GM19372 (cell line): Measurements from ENCODE around the gene RNF144A.

Experiments
- ATAC-seq: cut with Tn5 transposase; IDR thresholded peaks from one replicate; pipeline ENCODE4 v1.9.1; 2021; ENCODE audit warnings: mild to moderate bottlenecking, low read depth, moderate library complexity; ENCODE audit not compliant: unreplicated experiment

Gene RNF144A

GRCh38 chr2:7033136-7033960, 116.1 kb downstream of the RNF144A start:
- ATAC-seq, result no peak

DNA sequence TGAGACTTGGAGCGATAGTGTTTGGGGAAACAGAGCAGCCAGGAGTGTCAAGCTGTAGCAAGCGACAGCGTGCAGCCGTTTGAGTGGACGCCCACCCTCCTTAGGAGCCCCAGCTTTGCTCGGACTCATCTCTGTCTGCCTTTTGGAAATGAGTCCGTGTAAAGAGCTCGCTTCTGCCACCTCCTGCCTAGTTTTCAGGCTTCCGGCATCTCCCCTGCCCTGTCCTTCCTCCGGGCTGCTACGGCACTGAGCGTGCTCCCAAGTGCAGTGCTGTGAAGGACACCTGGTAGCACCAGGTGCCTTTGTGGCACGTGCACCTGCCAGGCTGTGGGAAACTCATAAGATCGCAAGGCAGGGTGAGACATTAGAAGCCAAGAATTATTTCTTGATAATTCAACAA, 117.1 kb downstream of the RNF144A start:
- ATAC-seq, result no peak

DNA sequence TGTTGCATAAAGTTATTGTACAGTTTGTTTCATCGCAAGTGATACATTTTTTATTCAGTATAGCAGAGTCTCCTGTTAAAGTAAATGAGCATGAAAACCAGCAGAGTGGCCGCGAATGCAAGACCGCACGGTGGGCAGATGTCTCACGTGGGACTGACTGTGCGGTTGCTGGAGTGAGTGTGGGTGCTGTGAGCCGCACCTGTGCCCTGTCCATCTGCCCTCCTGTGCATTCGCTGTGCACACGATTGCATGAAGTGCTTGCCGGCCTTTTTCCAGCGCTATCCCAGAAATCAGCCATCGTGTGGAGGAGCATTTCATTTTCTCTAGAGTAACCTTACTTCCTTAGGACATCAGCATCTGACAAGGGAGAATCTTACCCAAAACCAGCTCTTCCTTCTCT, 118.7 kb downstream of the RNF144A start:
- ATAC-seq, result no peak

DNA sequence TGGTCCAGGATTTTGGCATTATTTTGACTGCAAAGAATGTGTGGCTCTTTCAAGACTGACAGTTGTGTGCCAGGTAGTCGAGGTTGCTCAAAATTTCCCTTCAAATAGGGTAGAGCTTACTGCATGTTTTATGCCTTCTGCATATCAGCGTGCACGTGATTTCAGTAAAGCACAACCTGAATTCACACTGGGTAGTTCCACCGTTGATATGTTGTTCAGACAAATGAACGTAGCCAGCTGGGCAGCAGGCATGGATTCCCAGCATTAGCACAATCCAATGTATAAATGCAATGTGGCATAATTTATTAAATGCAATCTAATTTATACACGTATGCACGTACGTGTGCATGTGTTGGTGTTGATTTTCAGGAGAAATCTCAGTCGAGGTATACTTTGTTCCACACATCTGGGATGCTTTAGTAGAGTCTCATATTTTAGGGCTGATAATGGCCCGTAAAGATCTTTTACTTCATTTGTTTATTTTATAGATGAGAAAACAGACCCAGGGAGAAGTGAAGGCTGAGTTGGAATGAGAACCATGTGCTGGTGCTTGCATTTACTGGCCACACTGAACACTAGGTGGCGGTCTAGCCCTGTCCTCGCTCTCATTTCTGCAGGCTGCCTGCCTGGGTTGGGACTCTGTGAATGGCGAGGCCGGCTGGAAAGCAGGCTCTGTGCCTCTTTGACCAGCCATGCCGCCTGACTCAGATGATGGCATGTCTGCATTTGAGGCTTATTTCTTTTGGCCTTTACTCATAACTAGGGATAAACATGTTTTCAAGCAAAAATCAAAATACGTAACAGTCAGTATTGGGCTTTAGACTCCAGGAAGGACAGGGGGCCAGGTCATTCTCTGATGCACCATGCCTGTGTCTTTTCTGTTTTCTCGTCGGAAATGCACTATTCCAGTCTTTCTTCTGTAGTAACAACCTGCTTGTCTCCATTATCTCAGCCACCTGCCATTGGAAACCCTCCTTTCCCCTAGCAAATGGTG, 120.4 kb downstream of the RNF144A start:
- peak; percentile 97 for ATAC-seq

GRCh38 chr2:7040547-7040946, 123.3 kb downstream of the RNF144A start:
- ATAC-seq, result no peak

GRCh38 chr2:7041421-7041820, 124.2 kb downstream of the RNF144A start:
- ATAC-seq, result no peak

DNA sequence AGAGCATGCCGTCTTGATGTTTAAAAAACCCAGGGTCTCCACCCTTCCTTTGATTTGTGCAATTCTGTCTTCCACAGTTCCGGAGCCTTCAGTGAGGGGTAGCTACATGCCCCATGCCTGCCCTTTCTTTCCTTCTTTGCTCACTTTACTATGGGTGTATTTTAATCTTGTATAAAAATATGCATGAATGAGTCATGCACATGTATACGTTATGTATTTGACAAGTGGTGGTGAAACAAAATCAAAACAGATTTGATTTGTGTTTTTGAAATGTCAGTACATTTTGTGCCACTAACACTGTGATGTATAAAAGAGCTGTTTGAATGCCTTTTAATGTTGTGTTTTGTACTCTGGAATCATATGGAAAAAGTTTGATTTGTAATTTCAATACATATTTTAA, 126.5 kb downstream of the RNF144A start:
- ATAC-seq, result no peak

DNA sequence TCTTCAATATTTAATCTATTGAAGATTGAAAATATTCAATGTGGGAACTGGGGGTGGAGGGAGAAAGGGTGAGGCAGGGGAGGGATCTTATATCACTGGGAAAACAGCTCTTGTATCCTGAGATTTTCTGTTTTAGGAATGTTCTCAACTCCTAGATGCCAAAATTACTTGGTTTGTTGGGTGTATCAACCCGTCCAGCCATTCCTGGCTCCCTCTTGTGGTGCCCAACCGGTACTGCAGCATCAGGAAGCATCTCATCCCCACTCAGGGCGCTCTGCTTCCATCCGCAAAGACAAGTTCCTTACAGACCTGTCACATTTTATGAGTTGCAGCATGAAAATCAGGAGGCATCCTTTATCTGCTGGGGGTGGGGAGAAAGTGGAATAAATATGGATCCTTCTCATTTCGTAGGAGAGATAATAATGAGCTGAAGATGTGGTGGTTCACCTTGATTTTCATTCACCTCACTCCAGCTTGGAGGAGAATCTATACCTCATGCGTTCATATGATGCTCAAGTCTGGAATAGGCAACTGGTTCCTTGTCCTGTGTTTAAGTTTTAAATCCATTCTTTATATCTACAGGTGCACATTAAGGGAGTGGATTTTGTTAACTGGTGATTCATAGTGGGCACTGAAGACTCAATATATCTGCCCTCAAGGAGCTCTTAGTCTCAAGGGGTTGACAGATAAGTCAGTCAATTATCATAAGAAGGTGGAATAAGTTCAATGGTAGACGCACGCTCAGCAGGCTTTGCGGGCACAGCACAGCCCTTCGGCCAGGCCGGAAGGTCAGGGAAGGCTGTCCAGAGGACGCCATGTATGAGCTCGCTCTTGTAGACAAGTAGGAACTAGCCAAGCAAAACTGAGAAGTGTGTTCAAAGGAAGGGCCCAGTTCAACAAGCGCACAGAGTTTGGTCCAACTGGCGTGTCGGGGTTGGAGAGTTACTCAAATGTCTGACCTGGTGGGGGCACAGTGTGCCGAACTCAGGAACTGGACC, 127.3 kb downstream of the RNF144A start:
- ATAC-seq, result no peak

GRCh38 chr2:7045601-7046590, 128.7 kb downstream of the RNF144A start:
- ATAC-seq, result no peak

GRCh38 chr2:7047661-7048060, 130.4 kb downstream of the RNF144A start:
- no peak for ATAC-seq

DNA sequence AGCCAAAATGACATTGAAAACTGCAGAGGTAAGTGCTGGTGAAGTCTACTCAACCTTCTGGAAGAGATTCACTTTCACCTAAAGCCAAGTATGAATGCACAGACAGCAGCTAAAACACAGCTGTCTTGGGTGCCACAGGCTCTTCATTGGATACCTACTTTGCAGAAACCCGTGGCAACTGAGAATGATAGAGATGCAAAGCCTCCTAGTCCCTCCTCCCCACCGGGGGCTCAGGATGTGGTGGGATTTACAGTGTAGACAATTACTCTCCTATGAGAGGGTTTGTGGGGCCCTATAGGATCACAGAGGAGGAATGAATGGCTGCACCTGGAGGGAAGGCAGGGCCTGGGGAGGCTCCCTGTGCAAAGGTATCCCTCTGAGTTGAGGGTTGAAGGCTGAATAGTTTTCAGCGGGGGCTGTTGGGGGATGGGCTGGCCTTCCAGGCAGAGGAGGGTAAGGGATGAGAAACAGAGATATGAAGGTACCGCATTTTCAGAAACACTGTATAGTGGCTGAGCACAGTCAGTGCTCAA, 131.6 kb downstream of the RNF144A start:
- no peak for ATAC-seq

- no peak for ATAC-seq
Observed at GRCh38 chr2:7052404-7052803, 135.2 kb downstream of the RNF144A start.

- ATAC-seq, result no peak
Observed at GRCh38 chr2:7053650-7054265, 136.5 kb downstream of the RNF144A start.

DNA sequence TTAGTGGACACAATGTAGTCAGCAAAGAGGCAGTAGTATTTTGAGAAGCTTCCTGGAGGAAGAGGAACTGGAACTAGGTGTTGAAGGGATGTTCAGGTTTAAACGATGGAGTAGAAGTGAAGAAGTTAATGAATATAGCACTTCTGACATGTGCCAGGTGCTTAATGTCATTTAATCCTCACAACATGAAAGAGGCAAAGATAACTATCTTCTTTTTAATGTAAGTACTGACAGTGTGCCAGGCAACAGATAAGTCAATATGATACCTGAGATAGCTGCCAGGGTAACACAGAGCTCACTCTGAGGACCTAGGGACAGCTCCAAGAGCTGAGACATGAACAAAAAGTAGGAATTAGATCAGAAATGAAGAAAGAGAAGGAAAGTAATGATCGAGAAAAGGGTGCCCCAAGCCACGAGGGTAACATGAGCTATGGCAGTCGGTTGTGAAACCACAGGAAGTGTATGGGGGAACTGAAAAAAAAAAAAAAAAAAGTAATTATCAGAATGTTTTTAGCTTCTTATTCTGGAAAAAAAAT, 140.7 kb downstream of the RNF144A start:
- no peak for ATAC-seq

DNA sequence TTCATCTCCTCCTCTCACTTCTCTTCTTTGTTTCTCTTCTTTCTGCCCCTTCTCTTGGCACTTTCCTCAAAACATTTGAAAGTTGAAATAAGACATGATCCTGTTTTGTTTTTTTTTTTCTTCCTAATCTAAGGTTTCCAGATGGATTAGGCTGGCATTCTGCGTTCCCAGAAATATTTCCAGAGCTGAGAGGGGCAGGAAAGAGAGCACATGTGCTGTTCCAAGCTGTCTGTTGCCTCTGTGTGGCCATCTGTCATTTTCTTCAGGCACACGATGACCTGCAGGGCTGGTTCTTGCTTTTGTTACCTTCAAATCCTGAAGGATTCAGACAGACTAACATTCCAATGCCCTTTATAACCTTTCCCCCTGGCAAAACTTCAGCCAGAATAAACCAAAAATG, 142.9 kb downstream of the RNF144A start:
- ATAC-seq, result no peak

- ATAC-seq, result no peak
Observed at GRCh38 chr2:7060631-7061449, 143.6 kb downstream of the RNF144A start.

DNA sequence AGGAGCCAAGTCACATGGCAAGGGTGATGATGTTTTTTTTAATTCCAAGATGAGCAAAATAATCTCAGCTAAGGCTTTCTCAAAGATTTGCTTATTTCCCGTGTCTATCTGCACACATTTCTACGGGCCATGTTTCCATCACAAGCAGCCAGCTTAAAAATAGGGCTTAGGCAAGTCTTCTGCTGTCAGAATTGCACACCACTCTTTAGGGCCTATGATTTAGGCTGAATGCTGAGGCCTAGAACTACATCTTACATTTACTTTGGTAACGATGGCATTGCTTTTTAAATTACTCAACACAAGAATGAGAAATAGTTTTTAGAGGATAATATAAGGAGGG, 144.2 kb downstream of the RNF144A start:
- ATAC-seq, result no peak
